Measurements from ENCODE around the gene AQP11.

DNA sequence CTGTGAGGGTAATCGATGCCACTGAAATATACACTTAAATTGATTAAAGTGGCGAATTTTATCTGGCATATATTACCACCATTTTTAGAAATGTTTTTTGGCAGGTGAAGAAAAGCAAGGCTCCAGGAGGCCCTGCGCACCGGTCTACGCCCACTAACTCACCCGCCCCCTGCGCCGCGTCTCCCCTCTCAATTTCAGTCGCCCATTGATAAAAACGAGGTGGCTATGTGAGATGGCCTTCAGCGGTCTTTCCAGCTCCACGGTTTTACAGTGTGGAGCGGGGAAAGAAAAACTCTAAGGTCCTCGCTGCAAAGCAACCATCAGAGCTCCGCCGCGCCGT lies 602 bp upstream of the AQP11 start:
- TF ChIP-seq, protein P1, sequence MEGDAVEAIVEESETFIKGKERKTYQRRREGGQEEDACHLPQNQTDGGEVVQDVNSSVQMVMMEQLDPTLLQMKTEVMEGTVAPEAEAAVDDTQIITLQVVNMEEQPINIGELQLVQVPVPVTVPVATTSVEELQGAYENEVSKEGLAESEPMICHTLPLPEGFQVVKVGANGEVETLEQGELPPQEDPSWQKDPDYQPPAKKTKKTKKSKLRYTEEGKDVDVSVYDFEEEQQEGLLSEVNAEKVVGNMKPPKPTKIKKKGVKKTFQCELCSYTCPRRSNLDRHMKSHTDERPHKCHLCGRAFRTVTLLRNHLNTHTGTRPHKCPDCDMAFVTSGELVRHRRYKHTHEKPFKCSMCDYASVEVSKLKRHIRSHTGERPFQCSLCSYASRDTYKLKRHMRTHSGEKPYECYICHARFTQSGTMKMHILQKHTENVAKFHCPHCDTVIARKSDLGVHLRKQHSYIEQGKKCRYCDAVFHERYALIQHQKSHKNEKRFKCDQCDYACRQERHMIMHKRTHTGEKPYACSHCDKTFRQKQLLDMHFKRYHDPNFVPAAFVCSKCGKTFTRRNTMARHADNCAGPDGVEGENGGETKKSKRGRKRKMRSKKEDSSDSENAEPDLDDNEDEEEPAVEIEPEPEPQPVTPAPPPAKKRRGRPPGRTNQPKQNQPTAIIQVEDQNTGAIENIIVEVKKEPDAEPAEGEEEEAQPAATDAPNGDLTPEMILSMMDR (IDR thresholded peaks at IDR 0.05): no peak
- TF ChIP-seq POLR2AphosphoS5 (IDR thresholded peaks at IDR 0.05): no peak

All from suprapubic skin (tissue), 3 donors.